GM12878 (cell line): ENCODE measurements around the gene PROSER2. TPM values are rescaled to one million over a fixed set of nuclear protein-coding genes. Genes with fewer than 3 reads are reported as not detected.

Experiments used
- ATAC-seq: fragments of 200-7000 bp; cut with Tn5 transposase; 3 replicates; pipeline ENCODE4 v1.9.1; 2020; ENCODE audit warnings: mild to moderate bottlenecking, moderate library complexity
- BruUV-seq: library from RNA; stranded (reverse); fragments of 400-500 nt; replicated peaks from 2 replicates; lab custom pipeline; 2021; lab: Mats Ljungman, UMichigan
- CTCF ChIA-PET: fragments of 300-600 bp; sonication (Branson Sonifier 250); formaldehyde crosslinking; extraction: SDS; loops from one replicate; lab custom pipeline; 2021; ENCODE audit warnings: inconsistent platforms; lab: Yijun Ruan, JAX
- POLR2A ChIA-PET: fragments of 350-600 bp; formaldehyde crosslinking; extraction: SDS; loops from one replicate; lab custom pipeline; 2021; ENCODE audit warnings: inconsistent platforms; lab: Charles Lee
- RAD21 ChIA-PET: fragments of 300-600 bp; sonication (Branson Sonifier 250); formaldehyde crosslinking; loops from one replicate; lab custom pipeline; 2023; ENCODE audit warnings: antibody characterized with exemption; ENCODE audit not compliant: unreplicated experiment; lab: Charles Lee
- SMC1A ChIA-PET: fragments of 300-600 bp; sonication (Branson Sonifier 250); formaldehyde crosslinking; loops from one replicate; lab custom pipeline; 2023; ENCODE audit not compliant: unreplicated experiment, uncharacterized antibody; lab: Charles Lee
- DNase-seq: peaks from one replicate; pipeline ENCODE4 v3.0.0-alpha.2; 2011; ENCODE audit warnings: low read depth, low spot score
- FAIRE-seq: peaks from 3 replicates; lab custom pipeline; 2011; peaks lifted over from hg19 to GRCh38; lab: Jason Lieb, UNC
- H2AFZ ChIP-seq: 2 replicates; pipeline ENCODE4 v1.6.0; 2011; ENCODE audit warnings: low read depth, low read length, control low read depth; ENCODE audit not compliant: control insufficient read depth
- H3K27ac ChIP-seq: 2 replicates; pipeline ENCODE4 v1.5.1; 2011; ENCODE audit warnings: control low read depth; ENCODE audit not compliant: control insufficient read depth, insufficient read depth
- H3K27me3 ChIP-seq, 2 experiments: replicated peaks in 1 of 2; 2 replicates each; pipeline versions ENCODE4 v1.6.0 to v1.6.1; 2011; ENCODE audit warnings: low read length in 1 of 2; ENCODE audit not compliant: control insufficient read depth in 2 of 2, insufficient read depth in 2 of 2
- H3K36me3 ChIP-seq, 2 experiments: 2 replicates each; pipeline ENCODE4 v1.5.1; 2011; ENCODE audit warnings: low read length in 1 of 2; ENCODE audit not compliant: control insufficient read depth in 2 of 2, insufficient read depth in 2 of 2
- H3K4me1 ChIP-seq: 2 replicates; pipeline ENCODE4 v1.6.1; 2011; ENCODE audit warnings: mild to moderate bottlenecking, low read length, moderate library complexity, mixed read lengths; ENCODE audit not compliant: control insufficient read depth, insufficient read depth
- H3K4me2 ChIP-seq: 2 replicates; pipeline ENCODE4 v1.6.0; 2011; ENCODE audit warnings: control low read depth; ENCODE audit not compliant: control insufficient read depth, insufficient read depth
- H3K4me3 ChIP-seq: fragments of 200-600 bp; sonication (generic); 2 replicates; pipeline ENCODE4 v1.5.1; 2016
- H3K79me2 ChIP-seq: 2 replicates; pipeline ENCODE4 v1.6.0; 2011; ENCODE audit warnings: low read length; ENCODE audit not compliant: control insufficient read depth, insufficient read depth
- H3K9ac ChIP-seq: 2 replicates; pipeline ENCODE4 v1.8.0; 2011; ENCODE audit warnings: low read length, control low read depth, mixed read lengths; ENCODE audit not compliant: control insufficient read depth, insufficient read depth
- H3K9me3 ChIP-seq: replicated peaks from 3 replicates; pipeline ENCODE4 v1.5.1; 2011; ENCODE audit warnings: mild to moderate bottlenecking, low read length; ENCODE audit not compliant: control insufficient read depth, insufficient read depth
- H4K20me1 ChIP-seq: 2 replicates; pipeline ENCODE4 v1.6.0; 2011; ENCODE audit not compliant: control insufficient read depth, insufficient read depth
- BMI1 ChIP-seq: fragments of 450-650 bp; IDR thresholded peaks from 2 replicates; pipeline ENCODE4 v1.6.1; 2016; ENCODE audit warnings: mild to moderate bottlenecking, moderate library complexity, borderline replicate concordance
- CTCF ChIP-seq, 3 experiments: IDR thresholded peaks in 2 of 3; conservative IDR thresholded peaks in 1 of 3; 2 replicates each; pipeline ENCODE4 v1.5.1; 2011; ENCODE audit warnings: low read depth in 3 of 3, low read length in 3 of 3, mild to moderate bottlenecking in 3 of 3, control low read depth in 2 of 3, moderate library complexity in 2 of 3, inconsistent platforms in 1 of 3, mixed read lengths in 1 of 3; ENCODE audit not compliant: control insufficient read depth in 2 of 3, insufficient read depth in 1 of 3; ENCODE audit errors: extremely low read depth in 1 of 3
- JUND ChIP-seq: IDR thresholded peaks from 2 replicates; pipeline ENCODE4 v1.6.1; 2012; ENCODE audit warnings: low read depth, mild to moderate bottlenecking, low read length, improper control_type of control experiment, moderate library complexity
- SMAD5 ChIP-seq: IDR thresholded peaks from 2 replicates; pipeline ENCODE4 v1.6.1; 2016; ENCODE audit warnings: antibody characterized with exemption, low read depth
- WGBS: methylation state at CpG from one replicate; pipeline ENCODE4 v1.1.6; 2016; ENCODE audit warnings: low lambda C conversion rate; ENCODE audit not compliant: insufficient replicate concordance, insufficient coverage; ENCODE audit errors: missing lambda C conversion rate; 5-methylcytosine and 5-hydroxymethylcytosine counted together
- in situ Hi-C: fragments of 300-500 bp; cut with MboI; formaldehyde crosslinking; loops from 9 replicates; pipeline ENCODE4 v1.14.3; 2018; ENCODE audit warnings: mixed read lengths
- intact Hi-C: fragments of 100-400 bp; cut with micrococcal nuclease; formaldehyde crosslinking; loops from one replicate; pipeline ENCODE4 v1.14.2; 2022; ENCODE audit not compliant: unreplicated experiment
- polyA plus RNA-seq, 11 experiments: library from polyadenylated mRNA; depleted of rRNA in 4 of 11; unstranded in 6 of 11; stranded (reverse) in 5 of 11; fragments of >200 nt; fragmentation: Nextera tagmentation in 4 of 11; fragmentation: Illumina TruSeq in 1 of 11; extraction: Ambion mirVana in 4 of 11; extraction: Trizol in 1 of 11; gene quantifications; 1 replicate in 1 of 11; 2 replicates in 10 of 11; pipeline versions ENCODE4 v1.2.1 to v1.2.3, GENCODE V29; 2011 to 2016; ENCODE audit warnings: inconsistent platforms in 2 of 11, missing spikeins in 2 of 11, low read depth in 1 of 11
- total RNA-seq, 4 experiments: library from RNA; depleted of rRNA in 3 of 4; stranded (reverse); fragments of >200 nt in 3 of 4; fragmentation: Illumina TruSeq in 1 of 4; extraction: Trizol in 1 of 4; gene quantifications; 2 replicates each; pipeline versions ENCODE4 v1.2.1 to v1.2.3, GENCODE V29; 2013 to 2021

The PROSER2 gene
- total and polyA plus RNA-seq, 10 of the 15 experiments (the other 5 are each of a cell fraction or from before 2014, with no cell fraction given), result 0.04 to 0.25 (median 0.07) TPM; not detected in 6

- H3K4me2 ChIP-seq, result no peak overlapping the region
- H4K20me1 ChIP-seq, result no peaks in the 10 kb centered on the region
- H3K27me3 ChIP-seq, result no peaks in the 10 kb centered on the region
- no peak for FAIRE-seq
- no peak overlapping the region for H2AFZ ChIP-seq
- H3K4me3 ChIP-seq, result no peak overlapping the region
- BruUV-seq, result no TSS peak
- intact Hi-C loops (no loop called here), in situ Hi-C loops (no loop called here)
- no peak for DNase-seq
- ChIA-PET CTCF (no interaction called here), RAD21 (interaction anchor here (1.4 kb wide), 1 partner anchor 112 kb away, joined by 4 read pairs; no protein-coding TSS in a partner anchor), POLR2A (no interaction called here), SMC1A (no interaction called here)
- H3K36me3 ChIP-seq, result no peaks in the 10 kb centered on the region
- WGBS, result 57% methylated on average over 21 of the region's 21 CpGs
- H3K9me3 ChIP-seq, result no peaks in the 10 kb centered on the region
- H3K9ac ChIP-seq, result no peak overlapping the region
- H3K79me2 ChIP-seq, result no peaks in the 10 kb centered on the region
- no peak overlapping the region for H3K27ac ChIP-seq
- peaks cover 5% of the 10 kb centered on the region for H3K4me1 ChIP-seq
- peak; percentile 25; the same call in 1 of the 3 replicates for ATAC-seq
- TF ChIP-seq JUND, result no peak
- 0 out of 6 replicates have a peak, but pooled peaks of 1 of the 3 experiments have one; percentile 13 for TF ChIP-seq CTCF (IDR thresholded peaks at IDR 0.05 in 2 of 3, conservative IDR thresholded peaks at IDR 0.05 in 1 of 3; ENCODE audit: control insufficient read depth in 2 of 3, extremely low read depth in 1 of 3, insufficient read depth in 1 of 3, low read depth in 3 of 3, low read length in 3 of 3)
- TF ChIP-seq SMAD5, result no peak
- no peak for TF ChIP-seq BMI1
Measured at GRCh38 chr10:11881477-11882417, 58.6 kb downstream of the PROSER2 start.
